ENCODE data around the gene MRPL20. TPM values are rescaled to one million over a fixed set of nuclear protein-coding genes. Genes with fewer than 3 reads are reported as not detected.

Gene MRPL20
- total RNA-seq, 4 donors from 2014 or later: 34.3 to 114 (median 65.1) TPM

DNA sequence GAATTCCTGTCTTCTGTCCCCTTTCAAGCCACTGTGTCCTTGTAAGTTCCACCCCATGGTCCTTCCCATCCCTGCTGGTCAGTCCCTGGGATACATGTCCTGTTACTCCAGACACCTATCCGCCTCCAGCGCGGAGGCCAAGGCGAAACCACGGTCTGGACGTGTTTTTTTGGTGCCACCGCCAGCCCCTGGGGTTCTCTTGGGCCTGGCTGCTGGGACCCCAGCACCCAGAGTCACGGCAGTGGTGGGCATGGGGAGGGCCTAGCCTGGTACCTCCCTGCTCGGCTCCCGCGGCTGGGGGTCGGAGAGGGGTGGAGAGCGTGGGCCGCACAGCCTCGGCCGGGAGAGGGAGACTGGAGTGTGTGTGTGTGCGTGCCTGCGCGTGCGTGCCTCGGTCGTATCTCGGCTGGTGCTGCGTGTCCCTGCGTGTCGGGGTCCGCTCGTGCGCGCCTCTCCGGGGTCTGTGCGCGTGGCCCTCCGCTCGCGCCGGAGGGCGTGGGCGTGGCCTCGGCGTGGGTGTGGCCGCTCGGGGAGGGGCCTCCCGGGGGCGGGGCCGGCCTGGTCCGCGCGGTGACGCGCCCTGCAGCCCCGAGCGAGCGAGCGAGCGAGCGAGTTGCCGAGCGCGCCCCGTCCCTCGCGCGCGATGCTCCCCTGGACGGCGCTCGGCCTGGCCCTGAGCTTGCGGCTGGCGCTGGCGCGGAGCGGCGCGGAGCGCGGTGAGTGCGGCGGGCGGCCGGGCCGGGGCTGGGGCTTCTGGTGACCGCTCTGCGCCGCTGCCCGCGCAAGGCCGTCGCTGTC, 28.2 kb upstream of the MRPL20 start, which contains the start of gene VWA1:
Gene VWA1 (plus strand): TSS at position 585 of the 798 bp plus-strand sequence. CDS start 59 bp downstream, at position 644.
- Histone ChIP-seq H3K4me1 (peaks cover 3 to 59% of the 10 kb centered on the region in 2 donors), H3K27ac (peak within 1 kb of the TSS; percentile 95 to 98), H3K27me3 (no peaks in the 10 kb centered on the region), H3K9me3 (no peaks in the 10 kb centered on the region), H3K4me3 (peak within 1 kb of the TSS; percentile 34 to 44), H3K36me3 (no peaks in the 10 kb centered on the region)
- intact Hi-C loops (cut with DNase I; ENCODE audit: low total_unique reads): no loop called here
- DNase-seq: peak; percentile 73 to 82
- TF ChIP-seq, protein P1, sequence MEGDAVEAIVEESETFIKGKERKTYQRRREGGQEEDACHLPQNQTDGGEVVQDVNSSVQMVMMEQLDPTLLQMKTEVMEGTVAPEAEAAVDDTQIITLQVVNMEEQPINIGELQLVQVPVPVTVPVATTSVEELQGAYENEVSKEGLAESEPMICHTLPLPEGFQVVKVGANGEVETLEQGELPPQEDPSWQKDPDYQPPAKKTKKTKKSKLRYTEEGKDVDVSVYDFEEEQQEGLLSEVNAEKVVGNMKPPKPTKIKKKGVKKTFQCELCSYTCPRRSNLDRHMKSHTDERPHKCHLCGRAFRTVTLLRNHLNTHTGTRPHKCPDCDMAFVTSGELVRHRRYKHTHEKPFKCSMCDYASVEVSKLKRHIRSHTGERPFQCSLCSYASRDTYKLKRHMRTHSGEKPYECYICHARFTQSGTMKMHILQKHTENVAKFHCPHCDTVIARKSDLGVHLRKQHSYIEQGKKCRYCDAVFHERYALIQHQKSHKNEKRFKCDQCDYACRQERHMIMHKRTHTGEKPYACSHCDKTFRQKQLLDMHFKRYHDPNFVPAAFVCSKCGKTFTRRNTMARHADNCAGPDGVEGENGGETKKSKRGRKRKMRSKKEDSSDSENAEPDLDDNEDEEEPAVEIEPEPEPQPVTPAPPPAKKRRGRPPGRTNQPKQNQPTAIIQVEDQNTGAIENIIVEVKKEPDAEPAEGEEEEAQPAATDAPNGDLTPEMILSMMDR (IDR thresholded peaks at IDR 0.05): no peak
- peak; percentile 51 to 73 for TF ChIP-seq POLR2A (IDR thresholded peaks at IDR 0.05)

DNA sequence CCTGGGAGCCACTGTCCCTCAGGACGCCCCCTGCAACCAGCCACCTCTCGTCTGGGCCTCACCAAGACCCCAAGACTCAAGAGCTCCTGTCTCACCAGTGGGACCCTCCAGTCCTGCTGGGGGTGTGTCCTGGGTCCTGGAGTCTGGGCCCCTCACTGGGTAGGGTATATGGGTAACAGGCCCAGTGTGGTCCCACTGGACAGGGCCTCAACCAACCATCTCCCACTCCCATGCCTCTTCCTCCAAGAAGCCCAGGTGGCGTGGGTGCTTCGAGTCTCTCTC, 27.7 kb upstream of the MRPL20 start:
- peaks cover 6 to 60% of the 10 kb centered on the region in 2 donors for H3K4me1 ChIP-seq
- no peak for TF ChIP-seq POLR2A (IDR thresholded peaks at IDR 0.05)
- TF ChIP-seq, protein P1 (IDR thresholded peaks at IDR 0.05): no peak
- no peaks in the 10 kb centered on the region for H3K36me3 ChIP-seq
- intact Hi-C loops (cut with DNase I; ENCODE audit: low total_unique reads): no loop called here
- H3K9me3 ChIP-seq: no peaks in the 10 kb centered on the region
- H3K4me3 ChIP-seq: peak overlapping the region in 1 of 2 donors; percentile 34
- no peaks in the 10 kb centered on the region for H3K27me3 ChIP-seq
- peak overlapping the region; percentile 95 to 98 for H3K27ac ChIP-seq
- no peak for DNase-seq

DNA sequence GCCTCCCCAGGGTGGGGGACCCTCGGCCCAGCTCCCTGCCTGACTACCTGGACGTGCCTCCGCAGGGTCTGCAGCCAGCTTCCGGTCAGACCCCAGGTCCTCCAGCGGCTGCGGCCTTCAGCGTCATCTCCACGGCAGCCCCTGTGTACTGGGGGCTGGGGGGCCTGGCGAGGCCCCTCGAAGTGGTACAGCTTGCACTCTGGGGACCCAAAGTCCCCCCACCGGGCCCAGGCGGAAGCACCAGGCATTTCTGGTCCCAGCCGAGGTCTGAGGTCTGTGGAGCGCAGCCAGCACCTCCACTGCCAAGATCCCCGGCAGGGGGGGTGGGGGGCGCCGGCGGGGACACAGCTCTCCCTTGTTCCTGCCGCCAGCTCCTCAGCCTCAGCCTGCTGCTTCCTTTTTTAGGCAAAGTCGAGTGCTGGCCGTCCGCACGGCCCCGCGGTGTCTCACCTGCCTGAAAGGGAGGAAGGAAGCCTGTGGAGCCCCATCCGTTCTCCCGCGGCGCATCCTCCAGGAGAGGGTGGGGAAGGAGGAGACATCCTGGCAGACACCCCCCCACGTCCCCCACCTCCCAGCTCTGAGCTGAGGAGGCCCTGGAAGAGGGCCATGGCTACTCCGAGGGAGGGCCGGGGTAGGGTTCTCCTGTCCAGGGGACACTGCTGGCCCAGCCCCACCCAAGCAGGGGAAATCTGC, 27.2 kb upstream of the MRPL20 start:
- intact Hi-C loops (cut with DNase I; ENCODE audit: low total_unique reads): no loop called here
- no peaks in the 10 kb centered on the region for H3K27me3 ChIP-seq
- no peak for TF ChIP-seq POLR2A (IDR thresholded peaks at IDR 0.05)
- TF ChIP-seq, protein P1 (IDR thresholded peaks at IDR 0.05): peak in 1 of 4 experiments; percentile 18
- H3K36me3 ChIP-seq: no peaks in the 10 kb centered on the region
- peaks cover 9 to 60% of the 10 kb centered on the region in 2 donors for H3K4me1 ChIP-seq
- H3K27ac ChIP-seq: peak overlapping the region; percentile 95 to 98
- peak; percentile 74 to 76 for DNase-seq
- no peaks in the 10 kb centered on the region for H3K9me3 ChIP-seq
- H3K4me3 ChIP-seq: peak overlapping the region in 1 of 2 donors; percentile 5

DNA sequence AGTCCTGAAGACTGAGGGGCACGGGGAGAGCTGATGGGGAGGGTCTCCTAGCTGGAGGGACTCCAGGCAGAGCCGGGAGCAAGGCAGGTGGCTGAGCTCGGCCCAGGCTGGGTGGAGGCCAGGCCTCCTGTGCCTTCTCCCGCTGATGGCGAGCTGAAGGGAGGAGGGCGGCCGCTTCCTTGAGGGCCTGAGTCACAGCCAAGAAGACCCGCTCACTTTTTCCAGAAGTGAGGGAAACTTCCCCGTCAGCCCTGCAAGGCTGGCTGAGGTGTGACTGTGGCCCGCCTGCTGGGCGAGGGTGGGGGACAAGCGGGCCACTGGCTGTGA, 26.7 kb upstream of the MRPL20 start:
- no peak for TF ChIP-seq POLR2A (IDR thresholded peaks at IDR 0.05)
- TF ChIP-seq, protein P1 (IDR thresholded peaks at IDR 0.05): no peak
- intact Hi-C loops (cut with DNase I; ENCODE audit: low total_unique reads): no loop called here
- H3K4me3 ChIP-seq: no peak overlapping the region

More for the DNA sequence above, 26.7 kb upstream of the MRPL20 start:
- Histone ChIP-seq H3K36me3 (no peaks in the 10 kb centered on the region), H3K27ac (peak overlapping the region; percentile 95 to 98), H3K4me1 (peaks cover 9 to 60% of the 10 kb centered on the region in 2 donors), H3K9me3 (no peaks in the 10 kb centered on the region), H3K27me3 (no peaks in the 10 kb centered on the region)
- peak; percentile 56 to 66 for DNase-seq
